GM18517 (cell line): ENCODE results near the gene GNB5.

ENCODE experiments used
- ATAC-seq: cut with Tn5 transposase; IDR thresholded peaks from one replicate; pipeline ENCODE4 v1.9.1; 2021; ENCODE audit warnings: mild to moderate bottlenecking, moderate library complexity; ENCODE audit not compliant: unreplicated experiment

The GNB5 gene

DNA sequence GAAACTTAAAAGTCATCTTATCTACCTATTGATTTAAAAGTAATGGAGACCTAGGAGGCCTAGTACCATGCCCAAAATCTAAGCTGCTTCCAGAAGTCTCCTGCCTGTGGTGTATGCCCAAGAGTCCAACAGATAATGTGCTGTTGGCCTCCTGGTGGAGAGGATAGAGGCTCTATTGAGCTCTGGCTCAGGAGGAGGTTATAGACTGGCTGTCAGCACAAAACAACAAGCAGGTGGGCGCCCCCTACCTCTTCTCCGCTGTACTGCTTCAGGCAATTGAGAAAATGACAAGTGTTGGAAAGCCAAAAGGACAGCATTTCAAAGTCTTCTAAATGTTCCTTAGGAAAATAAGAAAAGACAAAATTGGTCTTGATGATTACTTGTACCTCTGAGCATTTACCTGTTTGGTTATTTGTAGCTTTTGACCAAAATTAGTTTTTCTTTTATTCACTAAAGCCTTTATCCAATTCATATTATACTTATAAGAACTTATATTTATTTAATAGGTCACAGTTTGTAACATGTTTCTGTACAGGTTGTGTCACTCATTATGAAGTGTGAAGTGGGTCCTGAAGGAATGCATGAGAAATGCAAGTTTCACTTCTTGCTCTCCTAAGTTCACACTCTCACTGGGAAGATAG is 17.2 kb upstream of the GNB5 start:
- ATAC-seq = no peak

DNA sequence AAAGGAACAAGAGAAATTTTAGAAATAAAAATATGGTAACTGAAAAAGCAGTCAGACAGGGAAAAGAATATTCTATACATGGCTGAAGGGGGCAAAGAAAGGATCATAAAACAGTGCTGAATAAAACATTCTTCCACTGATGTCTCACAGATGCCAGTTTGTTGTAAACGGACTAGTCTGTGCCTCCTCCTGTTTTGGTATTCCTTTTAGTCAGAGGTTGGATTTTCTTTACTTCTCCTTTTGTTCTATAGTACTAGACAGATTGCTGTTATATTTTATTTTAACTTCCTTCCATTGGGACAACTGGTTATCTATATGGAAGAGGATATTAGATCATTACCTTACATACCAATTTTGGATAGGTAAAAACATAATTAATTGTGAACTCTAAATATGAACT is 16.0 kb upstream of the GNB5 start:
- no peak for ATAC-seq

DNA sequence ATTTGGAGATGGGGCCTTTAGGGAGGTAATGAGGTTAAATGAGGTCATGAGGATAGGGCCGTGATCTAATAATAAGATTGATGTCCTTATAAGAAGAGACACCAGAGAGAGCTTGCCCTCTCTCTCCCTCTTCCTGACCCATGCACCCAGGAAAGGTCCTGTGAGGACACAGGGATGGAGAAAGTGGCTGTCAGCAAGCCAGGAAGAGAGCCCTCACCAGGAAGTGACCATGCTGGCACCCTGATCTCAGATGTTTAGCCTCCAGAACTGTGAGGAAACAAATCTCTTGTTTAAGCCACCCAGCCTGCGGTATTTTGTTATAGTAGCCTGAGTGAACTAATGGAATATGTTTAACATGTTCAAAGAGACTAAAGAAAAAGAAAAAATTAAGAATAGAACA is 15.3 kb upstream of the GNB5 start:
- ATAC-seq = no peak

DNA sequence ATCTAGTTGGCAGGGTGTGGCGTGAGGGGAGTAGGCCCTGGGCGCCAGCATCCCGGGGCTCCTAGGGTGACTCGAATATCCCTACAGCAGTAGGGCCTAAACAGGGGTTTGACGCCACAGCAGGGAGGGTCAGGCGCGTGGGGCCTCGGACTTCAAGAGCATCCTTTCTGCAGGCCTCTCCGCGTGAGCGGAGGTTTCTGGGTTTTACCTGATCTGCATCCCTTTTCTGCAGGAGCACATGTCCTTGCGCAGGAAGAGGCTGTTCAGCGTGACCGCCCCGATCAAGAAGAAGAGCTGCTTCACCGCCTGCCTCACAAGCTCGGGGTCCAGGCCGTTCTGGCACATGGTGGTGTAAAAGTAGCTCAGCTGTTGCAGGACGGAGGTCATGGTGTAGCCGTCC is 13.5 kb upstream of the GNB5 start:
- no peak for ATAC-seq

DNA sequence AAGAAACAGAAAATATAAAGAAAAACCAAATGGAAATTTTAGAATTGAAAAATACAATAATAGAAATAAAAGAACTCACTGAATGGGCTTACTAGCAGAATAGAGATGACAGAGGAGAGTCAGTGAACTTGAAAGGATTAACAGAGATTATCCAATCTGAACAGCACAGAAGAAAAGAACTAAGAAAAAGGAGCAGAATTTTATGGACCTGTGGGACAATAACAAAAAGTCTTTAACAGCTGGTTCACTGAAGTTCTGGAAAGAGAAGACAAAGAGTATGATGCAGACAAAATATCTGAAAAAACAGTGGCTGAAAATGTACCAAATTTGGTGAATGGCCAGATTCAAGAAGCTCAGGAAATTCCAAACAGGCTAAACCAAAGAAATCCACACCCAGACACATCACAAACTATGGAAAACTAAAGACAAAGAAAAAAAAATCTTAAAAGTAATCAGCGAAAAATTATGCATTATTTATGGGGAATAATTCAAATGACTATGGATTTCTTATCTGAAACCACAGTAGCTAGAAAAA is 9.7 kb upstream of the GNB5 start:
- ATAC-seq = no peak

DNA sequence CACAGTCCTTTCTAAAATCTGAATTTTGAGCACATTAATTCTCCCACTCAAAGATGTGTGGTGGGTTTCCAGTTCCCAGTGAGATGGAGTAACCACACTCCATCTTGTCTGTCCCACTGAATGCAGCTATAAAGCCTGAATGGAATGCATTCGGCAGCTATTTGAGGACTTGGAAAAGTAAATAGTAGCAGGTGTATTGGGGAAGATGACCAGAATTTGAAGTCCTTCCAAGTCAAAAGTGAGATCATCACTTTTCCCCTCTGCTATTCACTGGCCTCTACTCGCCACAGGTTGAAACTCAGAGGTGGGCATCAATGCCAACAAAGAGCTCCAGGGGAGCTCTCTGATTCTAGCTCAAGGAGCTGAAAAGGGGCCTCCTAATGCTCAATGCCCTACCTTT is 8.1 kb upstream of the GNB5 start:
- no peak for ATAC-seq

DNA sequence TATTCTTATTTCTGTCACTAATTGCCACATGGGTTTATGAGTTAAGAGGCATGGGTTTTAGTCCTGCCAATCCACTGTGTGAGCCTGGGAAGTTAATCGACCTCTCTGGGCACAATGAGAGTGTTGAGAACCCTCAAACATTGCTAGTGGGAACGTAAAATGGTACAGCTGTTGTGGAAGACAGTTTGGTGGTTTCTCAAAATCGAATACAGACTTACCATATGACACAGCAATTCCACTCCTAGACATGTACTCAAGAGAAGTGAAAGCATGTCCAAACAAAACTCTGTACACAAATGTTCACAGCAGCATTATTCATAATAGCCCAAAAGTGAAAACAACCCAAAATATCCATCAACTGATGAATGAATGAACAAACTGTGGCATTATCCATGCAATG is 5.7 kb upstream of the GNB5 start:
- no peak for ATAC-seq

DNA sequence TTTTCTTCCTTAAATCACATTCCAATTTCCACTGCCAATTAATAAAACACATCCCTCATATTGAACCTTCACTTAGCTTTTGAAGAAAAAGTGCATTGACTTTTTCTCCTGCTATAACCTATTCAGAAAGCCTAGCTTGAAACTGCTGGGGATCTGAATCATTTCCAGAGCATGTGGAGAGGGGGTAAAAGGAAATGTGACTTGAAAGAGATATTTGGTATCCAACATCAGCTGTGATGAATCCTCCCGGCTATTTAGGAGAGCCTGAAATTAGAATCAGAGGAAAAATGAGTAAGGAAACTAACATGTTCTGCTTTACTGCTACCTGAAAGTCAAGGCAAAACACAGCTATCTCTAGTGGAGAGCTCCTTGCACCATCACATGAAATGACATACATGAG is 2.6 kb upstream of the GNB5 start:
- no peak for ATAC-seq

DNA sequence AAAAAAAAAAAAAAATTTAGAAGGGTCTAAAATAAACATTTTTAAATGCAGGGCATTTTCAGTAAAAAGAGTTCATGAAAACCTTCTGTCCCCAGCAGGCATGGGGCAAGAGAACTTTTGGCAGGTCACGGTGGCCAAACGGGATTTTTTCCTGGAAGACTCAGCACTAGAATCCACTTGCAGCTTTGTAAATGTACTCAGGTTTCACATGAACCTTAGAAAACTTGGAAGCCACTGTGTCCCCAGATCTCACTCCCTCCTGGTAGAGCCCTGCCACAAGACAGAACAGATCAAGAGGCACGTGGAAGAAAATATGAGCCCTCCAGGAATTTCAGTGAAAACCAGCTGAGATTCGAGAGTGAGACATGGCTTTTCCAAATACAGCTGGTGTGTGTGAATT is 2.1 kb upstream of the GNB5 start:
- ATAC-seq = no peak

DNA sequence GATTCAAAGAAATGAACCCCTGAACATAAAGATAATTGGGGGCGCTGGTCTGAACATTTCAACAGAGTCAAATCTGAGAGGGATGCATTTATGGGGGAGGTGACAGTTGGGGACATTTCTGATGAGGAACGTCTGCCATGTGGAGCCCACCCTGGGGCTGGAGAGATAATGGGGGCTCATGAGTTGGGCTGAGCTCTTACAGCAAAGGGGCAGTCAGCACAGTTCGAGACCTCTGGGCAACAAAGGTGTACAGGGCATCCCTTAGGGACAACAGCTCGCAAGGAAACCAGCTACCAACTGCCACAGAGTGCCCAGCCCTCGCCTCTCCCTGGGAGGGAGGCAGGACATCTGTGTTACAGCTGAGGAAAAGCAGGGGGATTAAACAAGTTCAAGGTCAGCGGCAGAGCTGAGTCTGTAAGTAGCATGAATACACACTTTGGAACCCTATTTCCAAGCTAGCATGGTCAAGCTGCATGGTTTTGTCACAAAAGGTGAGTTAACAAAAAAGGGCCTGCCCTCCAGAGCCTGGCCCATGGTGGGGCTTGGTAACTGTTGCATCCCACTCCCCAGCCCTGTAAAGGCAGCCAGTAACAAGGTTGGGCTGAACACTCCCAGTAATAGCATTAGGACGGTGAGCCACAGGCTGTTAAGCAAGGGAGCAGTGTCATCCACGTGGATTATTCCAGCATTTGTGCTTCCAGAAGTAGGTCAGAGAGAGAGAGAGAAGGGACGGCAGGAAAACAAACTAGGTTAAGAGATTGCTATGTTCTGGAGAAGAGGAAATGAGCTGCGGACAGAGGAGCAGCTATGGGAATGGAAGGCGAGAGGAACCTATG is 4.3 kb downstream of the GNB5 start:
- ATAC-seq = no peak

DNA sequence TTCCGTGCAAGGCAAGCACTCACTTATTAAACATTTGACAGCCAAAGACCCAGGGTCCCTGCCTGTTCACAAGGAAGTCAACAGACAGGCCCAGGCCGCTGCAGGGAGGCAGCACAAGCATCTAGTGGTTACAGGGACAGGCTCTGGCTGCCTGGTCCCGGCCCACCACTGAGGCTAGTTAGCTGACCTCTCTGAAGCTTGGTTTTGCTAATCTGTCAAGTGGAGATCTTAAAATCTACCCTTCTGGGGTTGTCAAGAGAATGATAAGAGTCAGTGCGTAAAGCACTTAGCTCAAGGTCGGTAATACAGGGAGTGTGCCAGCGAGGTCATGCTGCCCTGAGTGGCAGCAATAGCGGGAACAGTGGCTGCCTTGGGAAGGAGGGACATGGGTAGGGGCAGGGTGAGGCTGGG is 6.0 kb downstream of the GNB5 start:
- no peak for ATAC-seq

DNA sequence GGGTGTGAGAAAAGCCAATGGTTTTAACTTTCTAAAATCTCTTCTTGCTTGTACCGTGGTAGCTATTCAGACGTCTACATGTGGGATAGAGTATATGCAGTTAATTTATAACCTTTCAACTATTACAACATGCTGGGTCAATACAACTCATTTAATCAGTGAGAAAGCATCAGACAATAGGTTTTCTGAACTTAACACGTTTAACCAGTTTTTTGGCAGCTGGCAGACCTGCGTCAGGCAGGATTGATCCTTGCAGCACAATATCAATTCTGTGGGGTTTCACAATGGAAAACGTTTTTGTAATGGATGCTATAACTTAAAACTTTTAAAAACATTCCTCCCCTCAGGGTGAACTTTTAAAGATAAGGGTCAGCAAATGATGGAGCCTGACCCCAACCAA is 6.5 kb downstream of the GNB5 start:
- ATAC-seq = no peak

DNA sequence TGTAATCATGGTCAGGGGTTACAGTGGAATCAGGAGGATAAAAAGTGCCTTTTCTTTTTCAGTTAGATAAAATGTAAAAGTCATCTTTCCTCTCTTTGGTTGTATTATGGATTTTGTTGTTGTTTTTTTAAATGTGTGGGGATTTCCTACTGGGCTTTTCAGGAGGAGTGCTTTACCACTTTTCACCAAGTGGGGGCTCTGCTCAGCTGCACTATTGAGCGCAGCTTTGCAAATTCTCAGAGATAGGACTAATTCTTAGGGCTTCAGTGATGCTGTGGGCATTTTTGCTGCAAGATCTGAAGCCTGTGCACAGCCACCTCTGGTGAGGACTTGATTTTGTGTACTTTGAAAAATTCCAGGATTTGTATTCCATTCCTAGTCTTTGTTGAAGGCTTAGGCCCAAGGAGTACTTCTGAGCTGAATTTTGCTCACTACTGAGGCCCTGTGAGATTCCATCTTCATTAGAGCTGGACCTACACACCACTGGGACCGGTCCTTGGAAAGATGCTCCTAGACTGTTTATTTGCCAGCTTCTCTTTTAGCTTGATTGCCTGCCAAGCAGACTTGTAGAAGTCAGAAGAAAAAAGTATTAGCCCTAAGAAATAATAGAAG is 7.5 kb downstream of the GNB5 start:
- no peak for ATAC-seq

DNA sequence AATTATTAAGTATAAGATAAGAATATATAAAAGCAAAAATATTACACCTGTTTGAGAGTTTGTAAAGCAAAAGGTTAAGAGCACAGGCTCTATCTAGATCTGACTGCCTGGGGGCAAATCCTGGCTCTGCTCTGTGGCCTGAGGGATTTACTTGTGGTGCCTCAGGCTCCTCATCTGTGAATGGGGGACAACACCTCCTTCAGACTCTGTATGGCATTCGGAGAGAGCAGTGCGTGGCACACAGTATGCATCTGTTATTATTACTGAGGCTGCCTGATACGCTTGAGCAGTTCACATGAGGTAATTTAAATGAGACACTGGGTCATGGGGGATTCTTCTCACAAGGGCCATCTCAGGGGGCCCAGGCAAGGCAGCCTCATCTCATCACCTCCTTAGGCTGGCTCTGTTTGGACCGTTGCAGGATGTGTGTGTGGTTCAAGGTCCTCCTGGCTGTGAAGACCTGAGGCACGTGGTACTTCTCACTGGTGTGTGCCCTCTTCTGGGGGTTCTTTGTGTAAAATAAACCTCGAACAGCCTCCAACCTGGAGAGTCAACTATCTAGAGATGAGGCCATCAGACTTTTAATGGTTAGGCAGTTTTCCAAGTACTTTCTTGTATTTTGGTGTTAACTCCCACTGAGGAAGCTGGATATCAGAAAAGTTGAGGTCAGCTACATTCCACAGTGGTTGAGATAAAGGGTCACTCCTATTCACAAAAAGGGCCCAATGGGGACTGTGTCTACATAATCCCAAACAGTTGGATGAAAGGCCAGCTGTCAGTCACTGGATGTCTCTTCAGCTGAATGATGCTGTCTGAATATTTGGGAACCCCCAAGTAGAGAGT is 9.0 kb downstream of the GNB5 start:
- no peak for ATAC-seq

DNA sequence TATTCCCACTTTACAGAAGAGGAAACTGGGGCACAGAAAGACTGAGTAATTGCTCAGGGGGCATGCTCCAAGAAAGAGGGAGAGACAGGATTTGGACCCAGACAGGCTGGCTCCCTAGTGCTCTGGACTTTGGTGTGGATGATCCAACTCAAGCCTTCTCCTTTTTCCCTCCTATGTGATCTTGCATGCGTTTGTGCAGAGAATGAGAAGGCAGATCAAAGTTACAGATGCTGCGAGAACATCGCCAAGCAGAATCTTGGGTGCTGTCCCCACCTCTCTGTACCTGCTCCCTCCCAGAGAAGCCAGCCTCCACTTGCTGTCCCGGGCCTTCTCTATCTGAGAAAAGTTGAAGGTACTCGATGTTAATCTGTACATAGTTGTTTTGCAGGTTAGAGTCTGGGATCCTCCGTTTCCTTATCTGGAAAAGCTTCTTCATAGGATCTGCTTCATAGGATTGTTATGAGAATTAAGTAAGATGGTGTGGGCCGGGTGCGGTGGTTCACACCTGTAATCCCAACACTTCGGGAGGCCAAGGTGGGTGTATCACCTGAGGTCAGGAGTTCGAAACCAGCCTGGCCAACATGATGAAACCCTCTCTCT is 10.2 kb downstream of the GNB5 start:
- no peak for ATAC-seq

DNA sequence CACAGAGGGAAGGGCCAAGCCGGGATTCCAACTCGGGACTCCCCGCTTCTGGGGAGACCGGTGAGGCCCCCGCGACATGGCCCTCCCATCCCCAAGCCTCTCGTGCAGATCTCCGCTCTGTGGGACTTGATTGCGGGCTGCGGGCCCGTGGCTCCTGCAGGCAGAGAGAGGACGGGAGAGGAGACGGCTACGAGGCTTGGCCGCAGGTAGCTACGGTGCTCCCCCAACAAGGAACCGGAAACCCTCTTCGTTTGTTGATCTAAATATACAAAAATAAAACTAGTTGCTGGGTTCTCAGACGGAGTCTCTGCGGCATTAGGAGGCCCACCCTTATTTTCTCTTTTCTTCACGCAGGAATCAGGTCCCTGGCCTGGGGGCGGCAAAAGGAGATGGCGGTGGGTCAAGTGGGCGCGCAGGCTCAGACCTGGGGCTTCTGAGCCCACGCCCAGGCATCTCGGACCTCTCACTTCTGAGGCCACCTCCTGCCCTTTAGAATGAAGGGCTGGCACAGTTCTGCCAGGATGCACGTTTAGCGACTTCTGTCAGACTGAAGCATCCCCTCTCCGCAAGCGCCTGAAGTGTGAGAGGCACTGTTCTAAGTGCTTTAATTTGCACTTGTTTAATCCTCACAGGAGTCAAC is 10.9 kb downstream of the GNB5 start:
- peak; percentile 28 for ATAC-seq

DNA sequence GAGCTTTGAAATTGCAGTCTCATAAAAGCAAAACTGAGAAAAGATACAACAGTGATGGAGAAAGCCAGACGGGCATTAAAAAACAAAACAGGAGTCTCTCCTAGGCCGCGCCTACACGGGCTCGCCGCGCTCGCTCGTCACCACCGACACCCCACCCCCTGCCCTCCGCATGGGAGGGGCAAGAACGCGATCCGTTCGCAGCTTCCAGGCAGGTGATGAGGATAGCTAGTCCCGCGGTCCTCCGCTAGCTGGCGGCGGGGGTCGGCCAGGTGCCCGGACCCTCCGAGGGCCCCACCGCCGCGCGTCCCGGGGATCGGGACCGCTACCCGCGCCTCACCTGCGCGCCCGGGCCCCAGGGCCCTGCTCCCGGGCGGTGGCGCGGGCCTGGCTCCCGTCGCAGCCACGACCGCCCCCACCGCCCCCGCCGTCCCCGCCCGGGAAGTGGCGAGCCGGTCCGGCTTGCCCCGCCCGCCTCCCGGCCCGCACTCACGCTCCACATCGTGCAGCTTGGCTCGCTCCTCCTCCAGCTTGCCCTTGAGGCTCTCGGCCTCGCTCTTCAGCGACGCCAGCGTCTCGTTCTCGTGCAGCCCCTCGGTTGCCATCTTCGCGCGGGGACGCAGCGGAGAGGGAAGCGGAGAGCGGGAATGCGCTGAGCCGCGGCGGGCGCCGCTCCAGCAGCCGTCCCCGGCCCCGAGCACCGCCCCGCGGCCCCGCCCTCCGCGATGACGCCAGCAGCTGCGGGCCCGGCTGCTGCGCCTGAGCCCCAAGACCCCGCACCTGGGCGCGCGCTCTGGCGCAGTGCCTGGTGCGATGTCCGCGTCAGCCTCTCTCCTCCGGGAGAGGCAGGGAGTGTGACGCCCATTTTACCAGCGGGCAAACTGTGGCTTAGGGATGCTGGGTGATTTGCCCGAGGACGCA is 11.7 kb downstream of the GNB5 start:
- ATAC-seq = peak; percentile 75

DNA sequence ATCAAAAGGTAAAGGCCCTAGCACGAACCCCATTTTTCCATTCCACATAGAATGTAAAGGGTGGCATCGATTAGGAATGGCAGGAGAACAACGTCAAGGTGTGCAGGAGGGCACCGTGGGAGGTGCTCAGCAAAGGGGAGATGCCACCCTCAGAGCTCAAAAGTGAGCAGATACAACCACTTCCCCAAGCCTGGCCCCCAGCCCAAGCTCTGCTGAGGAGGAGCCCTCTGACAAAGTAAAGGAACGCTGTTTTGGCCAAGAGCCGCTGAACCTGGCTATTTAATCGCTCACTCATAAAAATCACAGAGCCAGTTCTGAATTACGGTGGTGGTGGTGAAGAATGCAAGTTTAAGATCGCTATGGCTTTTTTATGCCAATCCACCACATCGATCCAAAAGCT is 12.4 kb downstream of the GNB5 start:
- ATAC-seq = no peak

DNA sequence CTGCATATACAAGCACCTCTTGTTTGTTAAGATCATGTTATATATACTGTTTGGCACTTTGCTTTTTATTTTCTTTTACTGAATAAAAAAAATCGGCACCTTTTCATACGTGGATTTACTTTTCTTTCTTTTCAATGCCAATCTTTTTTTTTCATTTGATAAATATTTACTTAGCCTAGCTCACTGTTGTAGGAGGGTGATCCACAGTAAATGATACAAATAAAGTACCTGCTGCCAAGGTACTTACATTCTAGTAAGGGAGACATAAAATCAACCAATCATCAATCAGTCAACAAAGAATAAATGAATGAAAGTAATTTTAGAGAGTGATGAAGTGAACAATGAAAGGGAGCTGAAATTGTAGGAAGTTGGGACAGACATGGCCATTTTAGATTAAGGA is 18.3 kb downstream of the GNB5 start:
- ATAC-seq = no peak
